Choroid plexus epithelial cell (primary cell): Measurements from ENCODE around the gene SLC5A1.
"Not testable (repeated sequence)": the region's sequence is repeated elsewhere in the genome, so short reads cannot be mapped to it uniquely, and the experiment has no call there.

ENCODE experiments used
- DNase-seq: peaks from one replicate; pipeline ENCODE4 v3.0.0-alpha.2; 2010; ENCODE audit warnings: low read depth
- H3K4me3 ChIP-seq: 2 replicates; pipeline ENCODE4 v1.5.1; 2011; ENCODE audit warnings: low read depth, mild to moderate bottlenecking, control low read depth, low read length, moderate library complexity
- CTCF ChIP-seq: conservative IDR thresholded peaks from 2 replicates; pipeline ENCODE4 v1.5.1; 2011; ENCODE audit warnings: low read depth, mild to moderate bottlenecking, control low read depth, inconsistent platforms, low read length, moderate library complexity

SLC5A1 gene

GRCh38 chr22:32130464-32130863 is 87.4 kb downstream of the SLC5A1 start:
- DNase-seq = no peak
- no peak overlapping the region for H3K4me3 ChIP-seq
- TF ChIP-seq CTCF = no peak

- DNase-seq = no peak
- no peak for TF ChIP-seq CTCF
- H3K4me3 ChIP-seq = no peak overlapping the region
Observed at GRCh38 chr22:32132126-32132525, 89.1 kb downstream of the SLC5A1 start.

- DNase-seq = no peak
- TF ChIP-seq CTCF = no peak
- no peak overlapping the region for H3K4me3 ChIP-seq
Observed at GRCh38 chr22:32132783-32133182, 89.7 kb downstream of the SLC5A1 start.

- DNase-seq, H3K4me3 ChIP-seq: not testable (repeated sequence)
Observed at GRCh38 chr22:32134796-32135195, 91.7 kb downstream of the SLC5A1 start.

- H3K4me3 ChIP-seq = not testable (repeated sequence)
- peak; percentile 34 for DNase-seq
Observed at GRCh38 chr22:32135958-32136357, 92.9 kb downstream of the SLC5A1 start.

GRCh38 chr22:32136881-32137280 is 93.8 kb downstream of the SLC5A1 start:
- not testable (repeated sequence) for DNase-seq, H3K4me3 ChIP-seq

- DNase-seq = peak; percentile 5
- not testable (repeated sequence) for H3K4me3 ChIP-seq
Observed at GRCh38 chr22:32137731-32138324, 94.8 kb downstream of the SLC5A1 start.

GRCh38 chr22:32138576-32138975 is 95.5 kb downstream of the SLC5A1 start:
- DNase-seq, H3K4me3 ChIP-seq: not testable (repeated sequence)

GRCh38 chr22:32140688-32141087 is 97.6 kb downstream of the SLC5A1 start:
- not testable (repeated sequence) for DNase-seq, H3K4me3 ChIP-seq
- peak; percentile 32 for TF ChIP-seq CTCF

GRCh38 chr22:32142600-32142999 is 99.5 kb downstream of the SLC5A1 start:
- no peak for DNase-seq
- TF ChIP-seq CTCF = no peak
- no peak overlapping the region for H3K4me3 ChIP-seq
